ENCODE measurements around the gene SOWAHB. TPM values are rescaled to one million over a fixed set of nuclear protein-coding genes. Genes with fewer than 3 reads are reported as not detected.

SOWAHB gene
- total RNA-seq, 1 donor from 2014 or later = 0.11 TPM

GRCh38 chr4:76923619-76924357 is 25.8 kb upstream of the SOWAHB start:
- H3K4me1 Mint-ChIP-seq = no peaks in the 10 kb centered on the region
- Histone ChIP-seq H3K4me2 (no peak overlapping the region), H4K20me1 (ENCODE audit: low read depth) (no peaks in the 10 kb centered on the region), H3K9ac (no peak overlapping the region), H3K4me3 (no peak overlapping the region), H3K27ac (no peak overlapping the region), H3K79me2 (ENCODE audit: low read depth) (no peaks in the 10 kb centered on the region), H3K9me3 (ENCODE audit: low read depth) (no peaks in the 10 kb centered on the region), H2AFZ (replicated peaks) (no peak overlapping the region), H3F3A (ENCODE audit: low read depth) (no peaks in the 10 kb centered on the region), H3K27me3 (no peaks in the 10 kb centered on the region), H3K4me1 (no peaks in the 10 kb centered on the region), H3K36me3 (no peaks in the 10 kb centered on the region)
- H3K9me3 Mint-ChIP-seq = peaks cover 9% of the 10 kb centered on the region
- no peak overlapping the region for H3K4me3 Mint-ChIP-seq
- no peaks in the 10 kb centered on the region for H3K36me3 Mint-ChIP-seq
- no peak for DNase-seq (ENCODE audit: low spot score)
- no peak overlapping the region for H3K27ac Mint-ChIP-seq
- TF ChIP-seq CTCF (IDR thresholded peaks at IDR 0.05) (no peak), EZH2 (IDR thresholded peaks at IDR 0.05) (no peak), EZH2phosphoT487 (IDR thresholded peaks at IDR 0.05) (no peak)
- no peaks in the 10 kb centered on the region for H3K27me3 Mint-ChIP-seq (ENCODE audit: insufficient read depth, low read depth)

- H3K27me3 Mint-ChIP-seq (ENCODE audit: insufficient read depth, low read depth) = no peaks in the 10 kb centered on the region
- Histone ChIP-seq H3K4me1 (no peaks in the 10 kb centered on the region), H4K20me1 (ENCODE audit: low read depth) (no peaks in the 10 kb centered on the region), H3K4me3 (no peak overlapping the region), H3K79me2 (ENCODE audit: low read depth) (no peaks in the 10 kb centered on the region), H2AFZ (replicated peaks) (no peak overlapping the region), H3K27me3 (no peaks in the 10 kb centered on the region), H3K27ac (no peak overlapping the region), H3K4me2 (no peak overlapping the region), H3K9ac (no peak overlapping the region), H3K36me3 (no peaks in the 10 kb centered on the region), H3K9me3 (ENCODE audit: low read depth) (no peaks in the 10 kb centered on the region), H3F3A (ENCODE audit: low read depth) (no peaks in the 10 kb centered on the region)
- no peaks in the 10 kb centered on the region for H3K36me3 Mint-ChIP-seq
- peaks cover 9% of the 10 kb centered on the region for H3K9me3 Mint-ChIP-seq
- no peak for DNase-seq (ENCODE audit: low spot score)
- no peak overlapping the region for H3K4me3 Mint-ChIP-seq
- no peaks in the 10 kb centered on the region for H3K4me1 Mint-ChIP-seq
- H3K27ac Mint-ChIP-seq = no peak overlapping the region
- TF ChIP-seq EZH2 (IDR thresholded peaks at IDR 0.05) (no peak), CTCF (IDR thresholded peaks at IDR 0.05) (no peak), EZH2phosphoT487 (IDR thresholded peaks at IDR 0.05) (no peak)
Observed at GRCh38 chr4:76920715-76921114, 22.8 kb upstream of the SOWAHB start.

- Histone ChIP-seq H3K36me3 (no peaks in the 10 kb centered on the region), H3K9me3 (ENCODE audit: low read depth) (no peaks in the 10 kb centered on the region), H3F3A (ENCODE audit: low read depth) (no peaks in the 10 kb centered on the region), H3K4me3 (no peak overlapping the region), H3K79me2 (ENCODE audit: low read depth) (no peaks in the 10 kb centered on the region), H3K9ac (no peak overlapping the region), H3K27me3 (no peaks in the 10 kb centered on the region), H4K20me1 (ENCODE audit: low read depth) (no peaks in the 10 kb centered on the region), H3K4me2 (no peak overlapping the region), H3K4me1 (no peaks in the 10 kb centered on the region), H3K27ac (no peak overlapping the region), H2AFZ (replicated peaks) (no peak overlapping the region)
- H3K27me3 Mint-ChIP-seq (ENCODE audit: insufficient read depth, low read depth) = no peaks in the 10 kb centered on the region
- DNase-seq (ENCODE audit: low spot score) = no peak
- no peak overlapping the region for H3K27ac Mint-ChIP-seq
- no peaks in the 10 kb centered on the region for H3K4me1 Mint-ChIP-seq
- no peaks in the 10 kb centered on the region for H3K9me3 Mint-ChIP-seq
- TF ChIP-seq EZH2 (IDR thresholded peaks at IDR 0.05) (no peak), CTCF (IDR thresholded peaks at IDR 0.05) (no peak), EZH2phosphoT487 (IDR thresholded peaks at IDR 0.05) (no peak)
- H3K36me3 Mint-ChIP-seq = no peaks in the 10 kb centered on the region
- no peak overlapping the region for H3K4me3 Mint-ChIP-seq
Observed at GRCh38 chr4:76909711-76910110, 11.8 kb upstream of the SOWAHB start.
